GM23338 (cell line): ENCODE measurements around the gene SPEM2. TPM values are rescaled to one million over a fixed set of nuclear protein-coding genes. Genes with fewer than 3 reads are reported as not detected.
A peak's percentile ranks its signal among the peaks of the same experiment; 100 is the strongest.

Experiments
- ATAC-seq: fragments of 200-7000 bp; cut with Tn5 transposase; 3 replicates; pipeline ENCODE4 v1.9.1; 2020
- DNase-seq: peaks from one replicate; pipeline ENCODE4 v3.0.0-alpha.2; 2015; ENCODE audit warnings: low spot score
- H2AFZ ChIP-seq: fragments of 200-600 bp; sonication (generic); 2 replicates; pipeline ENCODE4 v1.8.0; 2016; ENCODE audit warnings: antibody characterized with exemption, mild to moderate bottlenecking, moderate library complexity
- H3F3A ChIP-seq: fragments of 200-600 bp; sonication (generic); replicated peaks from 2 replicates; pipeline ENCODE4 v1.8.0; 2017; ENCODE audit warnings: antibody characterized with exemption, mixed run types, low read depth
- H3K27ac ChIP-seq: fragments of 200-600 bp; sonication (generic); 2 replicates; pipeline ENCODE4 v1.6.1; 2016; ENCODE audit warnings: low read depth
- H3K27me3 ChIP-seq: fragments of 200-600 bp; sonication (generic); 2 replicates; pipeline ENCODE4 v1.8.0; 2016; ENCODE audit warnings: mild to moderate bottlenecking, mixed run types, moderate library complexity; ENCODE audit not compliant: insufficient read depth
- H3K36me3 ChIP-seq: fragments of 200-600 bp; sonication (generic); 2 replicates; pipeline ENCODE4 v1.8.0; 2016; ENCODE audit warnings: mild to moderate bottlenecking; ENCODE audit not compliant: insufficient read depth
- H3K4me1 ChIP-seq: fragments of 200-600 bp; sonication (generic); 2 replicates; pipeline ENCODE4 v1.8.0; 2016; ENCODE audit warnings: mild to moderate bottlenecking, moderate library complexity; ENCODE audit not compliant: insufficient read depth
- H3K4me2 ChIP-seq: fragments of 200-600 bp; sonication (generic); 2 replicates; pipeline ENCODE4 v1.7.1; 2017; ENCODE audit warnings: mixed run types
- H3K4me3 ChIP-seq: fragments of 200-600 bp; sonication (generic); 2 replicates; pipeline ENCODE4 v1.6.1; 2016; ENCODE audit warnings: mixed run types
- H3K79me2 ChIP-seq: fragments of 200-600 bp; sonication (generic); replicated peaks from 2 replicates; pipeline ENCODE4 v1.8.0; 2017; ENCODE audit warnings: mild to moderate bottlenecking; ENCODE audit not compliant: insufficient read depth
- H3K9me2 ChIP-seq: fragments of 200-600 bp; sonication (generic); 2 replicates; pipeline ENCODE4 v1.8.0; 2017; ENCODE audit not compliant: insufficient read depth
- H4K20me1 ChIP-seq: fragments of 200-600 bp; sonication (generic); replicated peaks from 2 replicates; pipeline ENCODE4 v1.8.0; 2017; ENCODE audit warnings: mild to moderate bottlenecking; ENCODE audit not compliant: insufficient read depth
- H3K27ac Mint-ChIP-seq: 2 replicates; pipeline ENCODE4 v1.8.0; 2020; ENCODE audit warnings: inconsistent platforms, mild to moderate bottlenecking, moderate library complexity, mixed read lengths
- H3K27me3 Mint-ChIP-seq: 3 replicates; pipeline ENCODE4 v1.8.0; 2022; ENCODE audit warnings: low read depth, mild to moderate bottlenecking, moderate library complexity, mixed read lengths, inconsistent platforms; ENCODE audit not compliant: insufficient read depth, poor library complexity
- H3K36me3 Mint-ChIP-seq: 3 replicates; pipeline ENCODE4 v1.8.0; 2021; ENCODE audit warnings: low read depth, mild to moderate bottlenecking, inconsistent platforms, moderate library complexity, mixed read lengths
- H3K4me1 Mint-ChIP-seq: 3 replicates; pipeline ENCODE4 v1.8.0; 2020; ENCODE audit warnings: mild to moderate bottlenecking, inconsistent platforms, mixed read lengths
- H3K4me3 Mint-ChIP-seq: 3 replicates; pipeline ENCODE4 v1.8.0; 2021; ENCODE audit warnings: moderate library complexity, mild to moderate bottlenecking, inconsistent platforms, mixed read lengths
- H3K9me3 Mint-ChIP-seq: 3 replicates; pipeline ENCODE4 v1.8.0; 2020; ENCODE audit warnings: moderate library complexity, mild to moderate bottlenecking, inconsistent platforms, mixed read lengths
- ETS1 ChIP-seq: IDR thresholded peaks from 2 replicates; pipeline ENCODE4 v1.6.1; 2016; ENCODE audit warnings: antibody characterized with exemption
- EZH2phosphoT487 ChIP-seq: fragments of 200-600 bp; sonication (generic); IDR thresholded peaks from one replicate; pipeline ENCODE4 v1.8.1; 2018; ENCODE audit warnings: antibody characterized with exemption; ENCODE audit not compliant: unreplicated experiment
- NANOG ChIP-seq: IDR thresholded peaks from 2 replicates; pipeline ENCODE4 v1.6.1; 2016; ENCODE audit warnings: antibody characterized with exemption, borderline replicate concordance
- POLR2AphosphoS5 ChIP-seq: IDR thresholded peaks from 2 replicates; pipeline ENCODE4 v1.6.1; 2016; ENCODE audit warnings: antibody characterized with exemption, low read depth
- REST ChIP-seq: IDR thresholded peaks from one replicate; pipeline ENCODE4 v1.6.1; 2018; ENCODE audit warnings: antibody characterized with exemption; ENCODE audit not compliant: unreplicated experiment
- STAT1 ChIP-seq: IDR thresholded peaks from one replicate; pipeline ENCODE4 v1.6.1; 2016; ENCODE audit warnings: antibody characterized with exemption; ENCODE audit not compliant: unreplicated experiment
- polyA plus RNA-seq: library from polyadenylated mRNA; unstranded; fragments of >200 nt; fragmentation: Nextera tagmentation; extraction: Ambion mirVana; gene quantifications from 2 replicates; pipeline ENCODE4 v1.2.1, GENCODE V29; 2016
- total RNA-seq: library from RNA; depleted of rRNA; stranded (reverse); fragments of >200 nt; shearing (Covaris generic); gene quantifications from 2 replicates; pipeline ENCODE4 v1.2.3, GENCODE V29; 2014

The SPEM2 gene
- total and polyA plus RNA-seq, 2 experiments from 2014 or later: not detected

- TF ChIP-seq STAT1 (no peak), POLR2AphosphoS5 (no peak), ETS1 (no peak), NANOG (no peak), EZH2phosphoT487 (no peak), REST (no peak)
- peaks cover 5% of the 10 kb centered on the region for H4K20me1 ChIP-seq
- Mint-ChIP-seq H3K27me3 (peaks cover 18% of the 10 kb centered on the region), H3K9me3 (no peaks in the 10 kb centered on the region), H3K27ac (no peak overlapping the region), H3K4me1 (peaks cover 30% of the 10 kb centered on the region), H3K4me3 (peak overlapping the region; percentile 64; the same call in 1 of the 3 replicates), H3K36me3 (peaks cover 21% of the 10 kb centered on the region)
- H3K9me2 ChIP-seq: no peaks in the 10 kb centered on the region
- H3F3A ChIP-seq: peaks cover 19% of the 10 kb centered on the region
- peaks cover under 1% of the 10 kb centered on the region; the same call in 1 of the 2 replicates for H3K36me3 ChIP-seq
- H2AFZ ChIP-seq: no peak overlapping the region
- H3K27ac ChIP-seq: no peak overlapping the region
- H3K4me3 ChIP-seq: peak overlapping the region; percentile 57; the same call in 1 of the 2 replicates
- H3K27me3 ChIP-seq: no peaks in the 10 kb centered on the region
- peaks cover 28% of the 10 kb centered on the region for H3K4me1 ChIP-seq
- no peak for ATAC-seq
- peaks cover 14% of the 10 kb centered on the region for H3K79me2 ChIP-seq
- peak; percentile 43 for DNase-seq
- peak overlapping the region; percentile 81 for H3K4me2 ChIP-seq
Measured at GRCh38 chr17:7407082-7407481, 18.3 kb upstream of the SPEM2 start.

- Histone ChIP-seq H3F3A (peaks cover 18% of the 10 kb centered on the region), H3K4me3 (peak within 1 kb of the TSS; percentile 57), H3K27me3 (no peaks in the 10 kb centered on the region), H3K27ac (no peak within 1 kb of the TSS), H4K20me1 (peaks cover 4% of the 10 kb centered on the region), H3K4me2 (peak within 1 kb of the TSS; percentile 81), H3K36me3 (no peaks in the 10 kb centered on the region; the same call in 1 of the 2 replicates), H2AFZ (0 out of 2 replicates have a peak within 1 kb of the TSS, but pooled peaks have one; percentile 32), H3K9me2 (no peaks in the 10 kb centered on the region), H3K79me2 (peaks cover 13% of the 10 kb centered on the region), H3K4me1 (peaks cover 27% of the 10 kb centered on the region)
- no peak for TF ChIP-seq STAT1
- DNase-seq (peak; percentile 50), ATAC-seq (no peak)
- Mint-ChIP-seq H3K27me3 (peaks cover 18% of the 10 kb centered on the region), H3K36me3 (peaks cover 21% of the 10 kb centered on the region), H3K4me3 (peak within 1 kb of the TSS; percentile 93), H3K4me1 (peaks cover 36% of the 10 kb centered on the region), H3K9me3 (no peaks in the 10 kb centered on the region), H3K27ac (no peak within 1 kb of the TSS)
Measured at GRCh38 chr17:7407485-7408251, 17.7 kb upstream of the SPEM2 start, which contains the start of gene NLGN2. TSS of gene NLGN2 (plus strand) at chr17:7407845. CDS start at chr17:7408256, 411 bp downstream.
